Tibial artery (tissue), 4 donors: Measurements from ENCODE around the gene PTPRA.

Experiments
- DNase-seq, 2 donors: peaks; one replicate each; pipeline ENCODE4 v3.0.0-alpha.2; 2019
- H3K27ac ChIP-seq, 2 donors: fragments of 200-600 bp; sonication (generic) in 1 of 2; 1 replicate in 1 of 2; 2 replicates in 1 of 2; pipeline ENCODE4 v1.5.1; 2018 to 2019; ENCODE audit warnings: mild to moderate bottlenecking in 1 of 2
- H3K27me3 ChIP-seq, 2 donors: fragments of 200-600 bp; sonication (generic) in 1 of 2; one replicate each; pipeline versions ENCODE4 v1.5.1 to v1.6.0; 2016 to 2019
- H3K36me3 ChIP-seq, 3 donors: fragments of 200-600 bp; sonication (generic) in 2 of 3; one replicate each; pipeline ENCODE4 v1.5.1; 2016 to 2019; ENCODE audit warnings: mild to moderate bottlenecking in 2 of 3
- H3K4me1 ChIP-seq, 4 donors: fragments of 200-600 bp; sonication (generic) in 2 of 4; 1 replicate in 3 of 4; 2 replicates in 1 of 4; pipeline ENCODE4 v1.5.1; 2016 to 2019
- H3K4me3 ChIP-seq, 2 donors: fragments of 200-600 bp; sonication (generic) in 1 of 2; 1 replicate in 1 of 2; 2 replicates in 1 of 2; pipeline ENCODE4 v1.5.1; 2018 to 2019; ENCODE audit warnings: mild to moderate bottlenecking in 2 of 2
- H3K9me3 ChIP-seq, 3 donors: fragments of 200-600 bp; sonication (generic) in 1 of 3; one replicate each; pipeline ENCODE4 v1.5.1; 2016 to 2019
- CTCF ChIP-seq, 2 experiments: fragments of 200-600 bp in 1 of 2; fragments of 450-650 bp in 1 of 2; IDR thresholded peaks; one replicate each; pipeline ENCODE4 v1.5.1; 2017 to 2019; ENCODE audit warnings: antibody characterized with exemption in 2 of 2, mild to moderate bottlenecking in 1 of 2, moderate library complexity in 1 of 2
- intact Hi-C: fragments of 100-400 bp; cut with DNase I; formaldehyde crosslinking; loops from one replicate; pipeline ENCODE4 v1.15.0; 2023; ENCODE audit warnings: low total_unique reads

Gene PTPRA

GRCh38 chr20:2948968-2949367 is 75.7 kb downstream of the PTPRA start:
- Histone ChIP-seq H3K4me3 (no peak overlapping the region), H3K36me3 (peaks cover 7 to 10% (median 9%) of the 10 kb centered on the region in 3 donors), H3K27ac (no peak overlapping the region), H3K9me3 (no peaks in the 10 kb centered on the region), H3K27me3 (no peaks in the 10 kb centered on the region), H3K4me1 (peaks cover 0 to 8% (median 0%) of the 10 kb centered on the region in 4 donors)
- intact Hi-C loops: no loop called here
- no peak for DNase-seq
- TF ChIP-seq CTCF (IDR thresholded peaks at IDR 0.05): no peak

- peaks cover 7 to 18% (median 9%) of the 10 kb centered on the region in 3 donors for H3K36me3 ChIP-seq
- H3K27me3 ChIP-seq: no peaks in the 10 kb centered on the region
- no peaks in the 10 kb centered on the region for H3K4me1 ChIP-seq
- no peak overlapping the region for H3K4me3 ChIP-seq
- intact Hi-C loops: no loop called here
- H3K27ac ChIP-seq: no peak overlapping the region
- no peaks in the 10 kb centered on the region for H3K9me3 ChIP-seq
- no peak for TF ChIP-seq CTCF (IDR thresholded peaks at IDR 0.05)
- DNase-seq: no peak
These were observed 79.5 kb downstream of the PTPRA start for GRCh38 chr20:2952766-2953165.

GRCh38 chr20:2955257-2955970 is 82.1 kb downstream of the PTPRA start:
- Histone ChIP-seq H3K4me1 (no peaks in the 10 kb centered on the region), H3K36me3 (peaks cover 15 to 18% (median 15%) of the 10 kb centered on the region in 3 donors), H3K4me3 (no peak overlapping the region), H3K9me3 (no peaks in the 10 kb centered on the region), H3K27ac (no peak overlapping the region), H3K27me3 (no peaks in the 10 kb centered on the region)
- DNase-seq: no peak
- TF ChIP-seq CTCF (IDR thresholded peaks at IDR 0.05): no peak
- intact Hi-C loops: no loop called here

GRCh38 chr20:2956480-2956879 is 83.2 kb downstream of the PTPRA start:
- no peaks in the 10 kb centered on the region for H3K27me3 ChIP-seq
- H3K4me3 ChIP-seq: no peak overlapping the region
- no peak overlapping the region for H3K27ac ChIP-seq
- TF ChIP-seq CTCF (IDR thresholded peaks at IDR 0.05): no peak
- H3K36me3 ChIP-seq: peaks cover 11 to 15% (median 13%) of the 10 kb centered on the region in 3 donors
- H3K4me1 ChIP-seq: no peaks in the 10 kb centered on the region
- H3K9me3 ChIP-seq: no peaks in the 10 kb centered on the region
- intact Hi-C loops: no loop called here
- DNase-seq: no peak

- no peak overlapping the region for H3K4me3 ChIP-seq
- no peak for DNase-seq
- H3K36me3 ChIP-seq: peaks cover 6 to 43% (median 36%) of the 10 kb centered on the region in 3 donors
- intact Hi-C loops: no loop called here
- TF ChIP-seq CTCF (IDR thresholded peaks at IDR 0.05): no peak
- H3K4me1 ChIP-seq: no peaks in the 10 kb centered on the region
- no peaks in the 10 kb centered on the region for H3K9me3 ChIP-seq
- no peaks in the 10 kb centered on the region for H3K27me3 ChIP-seq
- no peak overlapping the region for H3K27ac ChIP-seq
These were observed 94.6 kb downstream of the PTPRA start for GRCh38 chr20:2967841-2968240.
